NCI-H524 (cell line): ENCODE data around the gene CDH6.
A peak's percentile ranks its signal among the peaks of the same experiment; 100 is the strongest.

ENCODE experiments used
- DNase-seq, 2 experiments: peaks; one replicate each; lab custom pipeline; 2025; lab: John Stamatoyannopoulos, UW

The CDH6 gene

GRCh38 chr5:31193591-31194467 is at the start of gene CDH6:
CDH6 (plus strand) TSS chr5:31193686; CDS start chr5:31267474, 73,788 bp downstream.
- DNase-seq: peak; percentile 15 to 54

GRCh38 chr5:31144364-31144763 is 49.1 kb upstream of the CDH6 start:
- no peak for DNase-seq

- no peak for DNase-seq
Measured at GRCh38 chr5:31148959-31149475, 44.5 kb upstream of the CDH6 start.

DNA sequence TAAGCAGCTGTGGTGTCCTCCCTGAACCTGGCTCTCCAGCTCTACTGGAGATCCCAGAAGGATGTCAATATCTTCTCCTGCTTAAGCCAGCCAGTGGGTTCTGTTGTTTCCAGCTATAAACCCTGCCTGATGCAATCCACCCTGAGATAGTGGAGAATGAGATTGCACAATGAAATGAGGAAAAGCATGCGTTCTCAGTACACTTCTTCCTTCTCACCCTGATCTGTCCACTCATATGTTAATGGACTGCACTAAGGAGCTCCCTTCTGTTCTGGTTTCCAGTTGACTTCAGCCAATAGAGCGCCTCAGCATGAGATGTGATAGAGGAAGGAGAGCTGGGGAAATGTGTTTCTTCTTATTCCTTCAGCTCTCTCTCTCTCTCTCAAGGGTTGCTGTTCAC is 40.0 kb upstream of the CDH6 start:
- DNase-seq: no peak

GRCh38 chr5:31156631-31157160 is 36.8 kb upstream of the CDH6 start:
- DNase-seq: no peak

DNA sequence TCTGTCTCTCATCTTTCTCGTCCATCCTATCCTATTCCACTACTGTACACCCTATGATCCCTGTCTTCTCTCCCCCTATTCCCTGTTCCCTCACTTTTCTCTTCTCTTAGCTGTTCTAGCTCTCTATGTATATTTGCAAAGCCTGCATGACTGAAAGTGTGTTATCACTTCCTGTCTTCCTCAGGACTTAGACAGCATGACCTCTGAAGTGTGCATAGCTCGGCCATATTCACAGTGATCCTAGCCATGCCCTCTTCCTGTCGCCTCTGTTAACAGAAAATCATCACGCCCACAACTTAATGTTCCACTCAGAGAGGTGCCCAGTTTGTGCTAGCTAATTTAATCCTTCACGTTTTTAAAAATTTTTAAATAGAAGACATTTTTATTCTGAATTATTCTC is 35.8 kb upstream of the CDH6 start:
- DNase-seq: no peak

GRCh38 chr5:31158686-31159085 is 34.8 kb upstream of the CDH6 start:
- no peak for DNase-seq

DNA sequence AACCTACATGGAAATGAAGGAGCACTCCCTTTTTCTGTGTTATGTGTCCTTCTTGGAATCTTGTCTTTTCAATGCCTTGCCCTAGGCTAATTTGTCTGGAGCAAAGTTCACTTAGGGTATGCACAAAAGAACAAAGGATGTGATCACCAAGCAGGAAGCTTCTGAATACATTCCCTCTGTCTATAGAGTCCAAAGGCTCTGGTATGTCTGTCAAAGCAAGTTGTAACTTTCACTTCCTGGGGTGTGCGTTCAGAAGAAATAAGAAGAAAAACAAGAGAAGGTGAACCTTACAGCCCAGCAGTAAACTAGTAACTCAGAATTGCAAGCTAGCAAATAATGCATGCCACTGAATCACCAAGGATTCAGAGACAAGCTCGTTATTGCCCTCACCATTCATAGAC is 31.7 kb upstream of the CDH6 start:
- no peak for DNase-seq

DNA sequence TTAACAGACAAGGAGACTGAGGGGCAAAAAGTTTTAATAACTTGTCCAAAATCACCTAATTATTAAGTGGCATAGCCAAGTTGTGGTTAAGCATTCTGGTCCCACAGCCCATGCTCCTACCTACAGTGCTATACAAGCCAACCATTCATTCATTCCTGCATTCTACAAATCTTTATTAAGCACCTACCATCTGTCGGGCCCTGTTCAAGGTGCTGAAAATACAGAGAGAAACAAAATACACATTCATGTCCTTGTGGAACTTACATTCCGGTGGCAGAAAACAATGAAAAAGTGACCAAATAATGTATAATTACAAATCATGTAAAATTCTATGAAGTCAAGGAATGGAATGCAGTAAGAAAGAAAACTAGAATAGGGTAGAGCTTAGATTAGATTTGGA is 27.8 kb upstream of the CDH6 start:
- DNase-seq: no peak

DNA sequence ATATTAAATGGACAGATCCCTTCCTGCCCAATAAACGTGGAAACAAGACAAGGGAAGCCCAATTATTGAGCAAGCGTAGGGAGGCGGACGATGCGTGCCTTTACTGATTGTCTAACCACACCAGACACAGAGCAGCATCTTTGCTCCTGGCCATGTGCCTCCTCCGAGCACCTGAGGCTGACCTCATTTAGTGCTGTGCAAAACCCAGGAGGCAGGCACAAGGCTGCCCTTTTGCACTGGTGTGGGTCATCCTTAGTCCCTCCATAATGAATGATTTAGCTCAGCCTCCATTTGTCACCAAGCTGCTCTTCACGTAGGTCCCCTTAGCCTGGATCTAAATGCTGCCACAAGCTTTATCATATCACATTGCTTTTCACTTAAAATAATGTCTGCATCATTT is 24.1 kb upstream of the CDH6 start:
- DNase-seq: no peak

DNA sequence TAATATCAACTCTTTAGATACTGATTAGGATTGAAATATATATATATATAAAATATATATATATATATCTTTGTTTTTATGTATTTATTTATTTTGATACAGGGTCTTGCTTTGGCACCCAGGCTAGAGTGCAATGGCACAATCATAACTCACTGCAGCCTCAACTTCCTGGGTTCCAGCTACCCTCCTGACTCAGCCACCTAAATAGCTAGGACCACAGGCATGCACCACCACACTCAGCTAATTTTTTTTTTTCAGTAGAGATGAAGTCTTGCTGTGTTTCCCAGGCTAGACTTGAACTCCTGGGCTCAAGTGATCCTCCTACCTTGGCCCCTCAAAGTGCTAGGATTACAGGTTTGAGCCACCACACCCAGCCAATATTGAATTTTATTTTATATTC is 20.6 kb upstream of the CDH6 start:
- no peak for DNase-seq

DNA sequence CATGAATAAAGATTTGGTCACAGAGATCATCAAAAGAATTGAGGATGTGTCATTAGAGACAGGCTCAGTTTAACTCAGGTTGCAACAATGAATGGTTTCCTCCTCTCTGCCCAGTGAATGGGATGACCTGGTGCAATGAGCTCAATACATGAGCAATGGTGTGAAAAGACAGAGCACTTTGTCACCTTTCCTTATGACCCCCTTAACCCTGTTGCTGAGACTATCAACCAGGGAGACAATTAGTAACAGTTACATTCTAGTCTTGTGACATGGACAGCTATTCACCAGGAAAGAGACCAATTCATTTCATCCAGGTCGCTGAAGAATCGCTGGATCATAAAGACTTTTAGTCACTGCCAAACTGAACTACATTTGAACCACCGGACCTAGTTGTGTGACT is 19.9 kb upstream of the CDH6 start:
- no peak for DNase-seq

DNA sequence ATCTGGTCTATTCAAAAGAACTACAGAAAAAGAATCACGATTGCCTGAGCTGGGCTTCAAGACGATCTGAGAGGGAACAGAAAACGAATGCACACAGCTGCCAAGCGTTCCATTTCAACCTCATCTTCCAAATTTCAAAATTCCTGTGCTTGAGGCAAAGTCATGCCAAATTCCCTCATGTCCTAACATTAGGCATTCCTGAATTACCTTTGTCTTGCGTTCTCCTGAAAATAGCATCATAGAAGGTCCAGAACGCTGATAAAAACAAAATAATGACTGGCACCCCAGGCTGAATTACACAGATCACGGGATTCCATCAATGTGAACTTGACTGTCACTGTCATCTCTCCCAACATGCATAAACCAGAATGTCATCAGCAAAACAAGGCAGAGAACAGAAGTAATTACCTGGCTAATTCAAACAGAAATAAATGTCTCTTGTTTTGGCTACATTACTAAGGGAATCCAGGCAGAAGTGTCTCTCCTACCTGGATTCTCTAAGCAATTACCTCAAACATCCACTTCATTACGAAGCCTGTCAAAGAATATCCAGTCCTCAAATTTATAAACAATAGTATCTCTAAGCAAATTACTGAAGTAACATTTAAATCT is 12.0 kb upstream of the CDH6 start:
- DNase-seq: no peak

- peak; percentile 24 to 55 for DNase-seq
Measured at GRCh38 chr5:31182136-31182535, 11.3 kb upstream of the CDH6 start.

- DNase-seq: no peak
Measured at GRCh38 chr5:31185951-31186350, 7.5 kb upstream of the CDH6 start.

DNA sequence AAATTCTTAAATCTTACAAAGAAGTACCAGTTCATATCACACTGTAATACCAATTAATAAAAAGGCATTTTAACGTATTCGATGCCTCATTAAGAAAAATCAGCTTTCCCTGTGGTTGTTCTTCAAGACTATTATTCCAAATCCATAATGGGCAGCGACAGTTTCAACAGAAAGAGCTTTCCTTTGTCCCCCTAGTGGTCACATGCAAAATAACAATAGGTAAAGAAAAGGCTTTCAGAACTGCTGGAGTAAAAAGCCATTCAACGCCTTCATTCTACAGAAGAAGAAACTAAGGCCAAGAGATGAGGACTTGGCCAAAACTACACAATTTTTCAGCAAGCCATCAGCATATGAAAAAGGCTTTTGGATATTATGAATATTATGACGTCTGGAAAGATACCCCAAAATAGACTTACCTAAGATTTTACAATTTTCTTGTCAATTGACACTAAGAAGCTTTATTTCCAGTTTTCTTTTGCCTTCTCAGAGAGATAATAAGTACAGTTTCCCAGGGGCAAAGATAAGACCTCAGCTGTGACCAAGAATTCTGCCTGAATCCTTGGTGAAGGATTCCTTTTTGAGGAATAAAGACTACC is 6.7 kb upstream of the CDH6 start:
- DNase-seq: peak; percentile 17 to 57

- DNase-seq: no peak
Measured at GRCh38 chr5:31187591-31187990, 5.9 kb upstream of the CDH6 start.

DNA sequence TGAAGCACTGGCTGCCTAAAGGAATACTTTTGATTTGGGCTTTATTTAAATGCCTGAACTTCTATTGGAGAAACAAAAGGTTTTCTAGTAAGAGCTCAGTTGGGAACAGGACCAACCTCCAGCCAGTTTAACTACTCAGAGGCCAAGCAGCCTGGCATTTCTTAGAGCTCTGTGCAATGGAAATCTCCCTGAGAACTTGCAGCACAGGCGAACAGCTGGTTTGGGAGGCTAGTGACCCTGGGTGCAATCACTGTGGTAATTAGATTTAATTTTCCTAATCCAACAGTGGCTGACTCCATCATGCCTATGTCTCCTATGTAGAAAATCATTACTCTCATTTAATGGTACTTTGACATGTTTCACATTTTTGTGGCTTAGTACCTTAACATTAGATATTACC is 1.0 kb upstream of the CDH6 start:
- DNase-seq: peak in 1 of 2 experiments; percentile 31

GRCh38 chr5:31193116-31193515 is 370 bp upstream of the CDH6 start:
- DNase-seq: no peak

GRCh38 chr5:31194468-31194813 is 955 bp downstream of the CDH6 start:
- DNase-seq: peak; percentile 9 to 32

- DNase-seq: no peak
Measured at GRCh38 chr5:31194892-31195555, 1.5 kb downstream of the CDH6 start.

- DNase-seq: no peak
Measured at GRCh38 chr5:31196309-31196708, 2.8 kb downstream of the CDH6 start.
